Left hindlimb (tissue), 1 donor: ENCODE results near the gene SLC7A10.
"Not testable (repeated sequence)": the region's sequence is repeated elsewhere in the genome, so short reads cannot be mapped to it uniquely, and the experiment has no call there.

Experiments
- DNase-seq: peaks from one replicate; pipeline ENCODE4 v3.0.0-alpha.2; 2018

The SLC7A10 gene

DNA sequence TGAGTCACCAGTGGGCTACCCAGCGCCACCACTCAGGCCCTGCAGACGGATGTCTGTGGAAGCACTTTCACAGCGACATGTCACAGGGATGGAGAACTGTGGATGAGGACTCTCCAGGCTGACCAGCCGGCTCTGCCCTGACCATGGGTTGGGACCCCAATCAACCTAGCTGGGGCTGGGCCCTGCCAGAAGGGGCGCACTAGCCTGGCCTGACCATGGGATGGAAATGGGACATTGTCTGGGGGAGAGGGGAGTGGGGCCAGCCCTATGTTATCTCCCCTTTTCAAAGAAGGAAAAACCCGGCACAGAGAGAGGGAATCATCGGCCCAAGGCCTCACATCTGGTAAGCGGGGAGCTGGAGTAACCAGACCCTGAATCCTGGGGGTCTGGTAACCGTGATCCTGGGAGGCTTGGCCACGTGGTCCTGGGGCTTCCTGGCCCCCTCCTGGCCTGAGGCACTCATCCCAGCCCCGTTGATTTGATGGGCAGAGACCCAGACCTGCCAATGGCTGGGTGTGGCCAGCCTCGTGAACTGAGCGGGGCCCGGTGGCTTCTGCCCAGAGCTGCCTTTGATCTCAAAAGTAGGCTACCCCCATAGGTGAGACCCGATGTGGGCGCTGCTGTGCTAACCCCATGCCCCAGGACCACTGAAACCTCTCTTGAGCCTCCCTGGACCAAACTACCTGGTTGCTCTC, 11.2 kb upstream of the SLC7A10 start:
- peak; percentile 10 for DNase-seq

DNA sequence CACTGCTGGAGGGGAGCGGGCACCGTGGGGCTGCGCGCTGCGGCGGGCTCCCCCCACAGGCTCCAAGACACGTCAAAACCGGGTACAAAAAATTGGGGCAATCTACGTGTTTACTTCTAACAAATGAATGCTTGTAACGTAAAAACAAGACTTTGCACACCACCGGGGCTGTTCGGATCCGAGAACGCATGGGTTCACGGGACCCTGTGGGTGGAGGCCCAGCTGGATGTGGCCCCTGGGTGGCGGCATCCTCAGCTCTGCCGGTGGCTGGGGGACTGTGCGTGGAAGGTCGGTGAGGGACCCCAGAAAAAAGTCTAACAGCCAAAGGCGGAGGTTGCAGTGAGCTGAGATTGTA, 10.3 kb upstream of the SLC7A10 start:
- DNase-seq = peak; percentile 13

DNA sequence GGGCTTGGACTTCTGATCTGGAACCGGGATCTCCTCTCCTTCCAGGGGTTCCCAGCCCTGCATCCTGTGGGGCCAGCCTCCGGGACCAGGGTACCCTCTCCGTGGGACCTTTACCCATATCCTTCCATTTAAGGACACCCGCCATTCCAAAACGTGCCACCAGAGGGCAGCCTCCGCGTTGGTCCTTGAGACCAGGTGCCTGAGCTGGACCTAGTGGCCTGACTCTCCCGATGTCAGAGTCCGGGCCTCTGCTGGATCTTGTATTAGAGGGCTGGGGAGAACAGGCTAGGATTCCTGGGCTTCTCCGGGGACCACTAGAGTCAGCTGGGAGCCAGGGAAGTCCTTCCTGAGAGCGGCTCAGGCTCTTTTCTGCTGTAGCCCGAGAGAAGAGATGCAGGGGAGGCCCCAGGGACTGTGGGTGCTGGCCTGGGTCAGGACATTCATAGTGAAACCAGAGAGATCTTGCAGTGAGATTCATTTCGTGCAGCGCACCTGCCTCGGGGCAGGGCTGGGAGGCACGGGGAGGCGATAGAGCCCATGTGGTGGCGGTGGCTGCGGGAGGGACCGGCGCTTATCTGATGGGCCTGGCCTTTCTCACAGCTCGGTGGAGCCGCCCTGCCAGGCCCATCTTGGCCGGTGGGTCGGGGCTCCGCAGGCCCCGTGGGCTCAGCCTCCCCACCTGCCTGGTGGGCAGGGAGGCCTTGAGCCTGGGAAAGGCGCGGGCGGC, 9.8 kb upstream of the SLC7A10 start:
- peak; percentile 67 for DNase-seq

DNA sequence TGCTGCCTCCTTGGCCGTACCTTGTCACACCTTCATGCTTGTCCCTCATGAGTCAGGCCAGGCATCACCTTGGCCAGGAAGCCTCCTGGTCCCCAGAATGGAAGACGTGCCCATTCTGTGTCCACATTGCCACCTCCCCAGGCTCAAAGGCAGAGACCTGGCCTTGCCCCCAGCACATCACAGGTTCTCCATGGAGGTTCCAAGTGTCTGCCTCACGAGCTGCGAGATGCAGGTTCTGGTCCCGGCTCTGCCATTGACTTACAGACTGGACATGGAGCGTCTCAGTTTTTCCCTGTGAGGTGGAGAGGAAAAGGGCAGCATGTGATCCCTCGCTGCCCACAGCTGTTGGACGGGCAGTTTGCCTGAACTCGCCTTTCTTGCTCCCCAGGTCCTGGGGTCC, 9.1 kb upstream of the SLC7A10 start:
- peak; percentile 4 for DNase-seq

DNA sequence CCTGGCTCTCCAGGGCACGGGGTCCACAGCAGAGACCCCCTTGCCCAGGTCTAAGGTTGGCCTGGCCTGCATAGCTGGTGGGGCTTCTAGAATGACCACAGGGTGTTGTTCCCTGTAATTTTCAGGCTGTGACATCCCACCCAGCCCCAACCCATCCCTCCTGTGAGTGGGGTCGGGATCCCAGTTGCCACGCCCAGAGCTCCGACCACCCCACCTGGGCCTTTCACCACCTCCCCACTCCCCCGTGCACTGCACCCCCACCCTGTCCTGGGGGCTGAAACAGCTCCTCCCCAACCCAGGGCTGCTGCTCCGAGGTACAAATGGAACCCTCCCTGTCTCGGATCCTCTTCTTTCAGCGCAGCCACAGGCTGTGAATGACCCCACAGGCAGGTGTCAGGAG, 8.4 kb upstream of the SLC7A10 start:
- DNase-seq = no peak

DNA sequence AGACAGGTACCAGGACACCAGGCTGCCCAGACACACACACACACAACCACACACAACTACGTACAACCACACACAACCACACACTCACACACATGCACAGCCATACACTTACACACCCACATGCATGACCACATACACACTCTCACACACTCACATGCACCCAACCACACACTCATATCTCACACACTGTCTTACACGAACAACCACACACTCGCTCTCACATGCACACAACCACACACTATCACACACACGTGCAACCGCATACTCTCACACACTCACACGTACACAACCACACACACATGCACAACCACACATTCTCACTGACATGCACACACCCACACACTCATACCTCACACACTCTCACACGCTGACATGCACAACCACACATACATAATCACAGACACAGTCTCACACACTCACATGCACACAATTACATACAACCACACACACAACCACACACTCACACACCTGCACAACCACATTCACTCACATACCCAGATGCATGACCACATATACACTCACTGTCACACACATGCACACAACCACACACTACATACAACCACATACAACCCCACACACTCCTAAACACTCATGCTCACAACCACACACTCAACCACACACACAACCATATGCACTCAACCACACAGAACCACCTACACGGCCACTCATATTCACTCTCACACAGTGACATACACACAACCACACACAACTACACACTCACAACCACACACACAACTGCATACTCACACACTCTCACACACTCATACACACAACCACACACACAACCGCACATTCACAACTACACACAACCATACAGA, 7.6 kb upstream of the SLC7A10 start:
- DNase-seq = no peak

DNA sequence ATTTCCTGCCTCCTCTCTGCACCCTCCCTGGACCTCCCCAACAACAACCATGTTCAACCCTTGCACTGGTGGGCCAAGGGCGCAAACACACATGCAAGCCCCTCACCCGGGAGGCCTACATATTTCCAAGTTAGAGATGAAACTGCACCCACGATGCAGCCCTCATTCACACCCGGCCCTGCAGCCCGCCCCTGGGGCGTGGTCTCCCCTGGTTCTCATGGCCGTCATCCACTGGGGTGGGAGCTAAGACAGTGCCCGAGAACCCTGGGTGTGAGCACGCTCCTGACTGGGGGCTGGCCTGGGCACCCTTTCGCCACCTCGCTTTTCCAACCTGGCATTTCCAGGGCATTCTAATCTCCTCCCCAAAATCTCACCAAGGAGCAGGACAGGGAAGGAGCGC, 7.0 kb upstream of the SLC7A10 start:
- DNase-seq = no peak

DNA sequence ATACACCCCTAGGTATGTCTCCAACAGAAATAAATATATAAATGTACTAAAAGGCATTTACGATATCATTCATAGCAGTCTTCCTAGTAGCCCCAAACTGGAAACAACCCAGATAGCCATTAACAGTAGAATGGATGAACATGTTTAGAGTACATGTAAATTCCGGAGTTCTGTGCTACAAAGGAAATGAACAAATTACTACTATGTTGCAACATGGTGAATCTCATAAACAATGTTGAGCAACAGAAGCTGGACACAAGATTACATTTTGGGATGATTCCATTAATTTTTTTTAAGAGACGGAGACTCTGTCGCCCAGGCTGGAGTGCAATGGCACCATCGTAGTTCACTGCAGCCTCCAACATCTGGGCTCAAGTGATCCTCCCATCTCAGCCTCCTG, 5.9 kb upstream of the SLC7A10 start:
- no peak for DNase-seq

DNA sequence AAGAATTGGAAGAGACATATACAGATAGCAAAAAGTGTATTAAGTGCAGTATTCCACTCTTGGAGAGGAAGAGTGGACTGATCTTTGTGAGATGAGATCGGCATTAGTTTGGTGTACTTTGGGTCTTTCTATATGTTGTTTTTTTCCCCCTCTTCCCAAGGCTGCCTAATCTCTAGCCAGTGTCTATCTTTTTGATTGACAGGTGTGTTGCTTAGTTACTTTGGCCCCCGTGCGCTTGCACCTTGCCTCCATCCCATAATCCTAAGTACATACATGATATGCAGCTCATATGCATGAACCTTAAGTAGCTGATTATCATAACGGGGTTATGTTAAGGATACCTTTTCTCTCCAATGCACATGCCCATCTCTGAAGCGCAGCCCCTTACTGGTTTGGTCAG, 4.3 kb upstream of the SLC7A10 start:
- DNase-seq = no peak

DNA sequence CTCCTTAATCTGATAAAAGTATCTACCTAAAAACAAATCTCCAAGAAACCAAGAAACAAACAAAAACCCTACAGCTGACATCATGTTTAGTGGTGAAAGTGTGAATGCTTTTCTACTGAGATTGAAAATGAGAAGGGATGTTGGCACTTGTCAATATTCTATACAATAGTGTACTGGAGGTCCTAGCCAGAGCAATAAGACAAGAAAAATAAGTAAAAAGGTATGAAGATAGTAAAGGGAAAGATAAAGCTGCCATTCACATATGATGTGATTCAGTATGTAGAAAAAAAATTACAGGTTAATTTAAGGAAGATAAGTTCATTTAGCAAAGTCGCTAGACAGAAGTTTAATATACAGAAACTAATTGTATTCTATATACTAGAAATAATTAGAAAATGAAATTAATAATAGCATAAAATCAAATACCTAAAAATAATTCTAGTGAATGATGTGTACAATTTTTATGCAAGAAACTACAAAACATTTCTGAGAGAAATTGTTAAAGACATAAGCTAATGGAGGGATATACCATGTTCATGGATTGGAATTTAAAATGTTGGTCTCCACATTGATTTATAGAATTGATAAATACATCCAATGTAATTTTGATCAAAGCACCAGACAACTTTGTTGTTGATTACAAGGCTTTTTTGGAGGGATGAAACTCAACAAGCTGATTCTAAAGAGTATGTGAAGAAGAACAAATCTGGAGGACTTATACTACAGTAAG, 2.4 kb upstream of the SLC7A10 start:
- DNase-seq = no peak

DNA sequence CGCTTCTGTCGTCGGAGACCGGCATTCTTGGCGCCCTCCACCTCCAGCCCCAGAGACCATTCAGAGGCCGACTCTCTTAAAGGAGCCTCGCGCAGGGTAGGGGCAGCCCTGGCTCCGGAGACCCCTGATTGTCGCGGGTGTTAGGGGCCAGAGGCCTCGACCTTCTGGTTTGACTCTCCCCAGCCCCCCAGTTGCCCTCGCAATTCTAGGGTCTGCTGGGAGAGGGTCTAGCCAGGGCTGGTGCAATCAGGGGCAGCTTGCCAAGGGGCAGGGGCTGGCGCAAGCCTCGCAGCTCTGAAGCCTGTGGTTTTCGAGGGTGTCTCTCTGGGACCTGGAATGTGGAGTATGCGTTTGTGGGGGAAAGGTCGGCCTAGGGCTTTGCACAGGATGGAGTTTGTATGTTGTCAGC, 1.6 kb upstream of the SLC7A10 start:
- DNase-seq = no peak

DNA sequence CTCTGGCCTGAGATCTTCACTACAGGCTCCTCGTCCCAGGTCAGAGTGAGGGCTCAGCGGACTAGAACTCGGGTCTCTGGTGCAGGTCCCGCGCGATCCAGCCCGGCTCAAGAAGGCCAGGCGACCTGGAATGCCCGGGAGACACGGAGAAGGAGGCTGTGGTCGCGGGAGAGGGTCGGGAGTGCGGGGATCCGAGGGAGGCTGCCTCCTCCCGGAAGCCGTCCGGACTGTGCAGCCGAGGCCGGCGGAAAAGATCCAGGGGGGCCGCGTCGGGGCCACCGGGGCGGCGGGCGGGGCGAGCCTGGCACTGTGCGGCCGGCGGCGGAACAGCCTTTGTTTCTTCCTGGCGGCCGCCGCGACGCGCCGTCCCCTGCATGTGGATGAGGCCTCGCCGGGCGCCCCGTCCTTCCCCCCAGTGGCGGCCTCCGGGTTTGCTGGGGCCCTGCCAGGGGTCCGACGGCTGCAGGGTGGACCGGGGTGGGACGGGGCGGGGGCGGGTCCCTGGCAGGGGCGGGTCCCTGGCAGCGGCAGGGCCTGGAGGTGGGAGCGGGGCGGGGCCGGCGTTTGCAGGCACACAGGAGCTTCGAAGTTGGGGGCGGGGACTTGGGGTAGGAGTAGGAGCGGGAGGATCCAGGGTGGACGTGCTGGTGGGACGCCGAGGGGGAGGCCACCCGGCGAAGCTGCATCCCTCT, 1.0 kb upstream of the SLC7A10 start:
- DNase-seq = no peak

DNA sequence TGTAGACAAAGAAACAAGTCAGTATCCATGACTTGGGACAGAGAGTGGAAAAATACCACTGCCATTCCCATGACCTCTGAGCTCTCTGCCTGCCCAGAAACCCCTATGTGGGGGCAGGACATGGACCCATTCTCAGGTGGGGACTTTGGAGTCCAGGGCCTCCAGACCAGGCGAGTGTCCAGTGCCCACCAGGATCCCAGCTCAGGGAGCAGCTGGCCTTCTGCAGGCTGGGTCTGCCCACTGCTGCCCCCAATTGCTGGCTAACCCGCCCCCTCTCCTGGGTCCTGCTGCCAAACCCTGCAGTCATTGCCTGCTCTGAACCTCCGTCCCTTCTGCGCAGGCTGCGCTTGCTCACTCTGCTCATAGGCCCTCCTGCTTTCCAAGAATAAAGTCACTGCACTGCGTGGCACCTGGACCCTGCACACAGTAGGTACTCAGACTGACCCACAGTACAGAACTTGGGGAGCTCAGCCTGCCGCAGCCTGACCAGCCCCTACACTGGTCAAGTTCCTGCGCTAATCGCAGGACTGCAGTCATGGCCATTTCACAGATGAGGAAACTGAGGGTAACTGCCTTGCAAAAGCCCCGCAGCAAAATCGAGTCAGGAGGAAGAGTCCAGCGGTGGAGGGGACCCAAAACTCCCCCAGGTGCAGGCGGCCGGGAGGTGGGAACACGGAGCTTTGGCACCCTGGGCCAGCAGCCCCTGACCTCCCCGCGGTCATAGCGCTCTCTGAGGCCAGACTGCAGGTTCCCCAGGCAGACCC, 774 bp downstream of the SLC7A10 start:
- DNase-seq = no peak

DNA sequence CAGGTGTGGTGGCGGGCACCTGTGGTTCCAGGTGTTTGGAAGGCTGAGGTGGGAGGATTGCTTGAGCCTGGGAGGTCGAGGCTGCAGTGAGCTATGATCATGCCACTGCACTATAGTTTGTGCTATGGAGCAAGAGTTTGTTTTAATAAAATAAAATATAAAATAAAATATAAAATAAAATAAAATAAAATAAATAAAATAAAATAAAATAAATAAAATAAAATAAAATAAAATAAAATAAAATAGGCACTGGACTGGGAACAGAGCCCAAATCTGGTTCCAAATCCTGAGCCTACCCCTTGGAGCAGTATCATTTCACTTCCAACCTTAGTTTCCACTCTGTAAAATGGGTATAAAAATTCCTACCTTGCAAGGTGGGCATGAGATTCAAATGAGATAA, 3.4 kb downstream of the SLC7A10 start:
- not testable (repeated sequence) for DNase-seq

DNA sequence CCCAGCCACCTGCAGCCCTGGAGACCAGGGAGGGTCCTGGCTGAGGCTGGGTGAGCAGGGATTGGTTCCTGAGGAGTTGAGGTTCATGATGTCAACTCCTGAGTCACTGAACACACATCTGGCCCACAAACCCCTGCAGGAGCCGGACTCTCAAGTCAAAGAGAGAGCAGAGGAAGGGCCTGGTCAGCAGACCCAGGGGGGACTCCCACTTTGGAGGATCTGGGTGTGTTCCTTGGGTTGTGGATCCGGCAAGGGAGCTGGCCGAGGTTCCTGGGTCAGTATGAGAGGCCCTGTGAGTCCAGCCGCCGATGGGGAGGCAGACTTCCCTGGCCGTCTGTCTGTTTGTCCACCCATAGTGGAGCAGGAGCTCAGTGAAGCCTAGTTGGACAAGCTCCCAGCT, 4.0 kb downstream of the SLC7A10 start:
- DNase-seq = no peak

DNA sequence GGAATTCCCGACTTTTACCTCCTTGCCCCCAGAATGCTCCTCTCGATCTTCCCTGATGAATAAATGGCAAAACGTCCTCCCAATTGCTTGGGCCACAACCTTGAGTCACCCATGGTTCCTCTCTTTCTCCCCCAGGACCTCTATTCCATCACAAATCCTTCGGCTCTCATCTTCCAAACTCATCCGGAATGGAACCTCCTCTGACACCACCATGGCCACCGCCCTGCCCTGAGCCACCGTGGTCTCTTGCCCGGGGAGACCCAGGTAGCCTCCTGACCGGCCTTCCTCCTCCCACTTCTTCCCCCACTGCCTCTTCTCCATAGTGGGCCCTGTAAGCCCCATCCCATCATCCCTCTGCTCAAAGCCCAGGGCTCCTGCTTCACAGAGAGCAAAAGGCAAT, 4.9 kb downstream of the SLC7A10 start:
- no peak for DNase-seq

DNA sequence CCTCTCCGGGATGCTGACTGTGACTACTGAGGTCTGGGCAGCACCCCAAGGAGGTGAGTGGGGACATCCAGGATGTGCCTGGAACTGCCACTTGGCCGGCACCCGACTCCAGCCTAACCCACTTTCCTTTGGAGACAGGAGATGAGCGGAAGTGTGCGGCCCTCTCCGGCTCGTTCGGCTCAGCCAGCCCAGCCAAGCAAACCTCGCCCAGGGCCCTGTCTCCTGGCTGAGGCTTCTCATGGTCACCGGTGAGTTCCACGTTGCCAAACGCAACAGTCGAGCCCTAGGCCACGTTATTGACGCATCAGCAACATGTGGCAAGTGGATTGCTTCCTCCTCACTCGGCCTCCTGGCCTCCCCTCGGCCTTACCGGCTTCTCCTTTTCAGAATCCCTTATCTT, 5.5 kb downstream of the SLC7A10 start:
- DNase-seq = no peak

DNA sequence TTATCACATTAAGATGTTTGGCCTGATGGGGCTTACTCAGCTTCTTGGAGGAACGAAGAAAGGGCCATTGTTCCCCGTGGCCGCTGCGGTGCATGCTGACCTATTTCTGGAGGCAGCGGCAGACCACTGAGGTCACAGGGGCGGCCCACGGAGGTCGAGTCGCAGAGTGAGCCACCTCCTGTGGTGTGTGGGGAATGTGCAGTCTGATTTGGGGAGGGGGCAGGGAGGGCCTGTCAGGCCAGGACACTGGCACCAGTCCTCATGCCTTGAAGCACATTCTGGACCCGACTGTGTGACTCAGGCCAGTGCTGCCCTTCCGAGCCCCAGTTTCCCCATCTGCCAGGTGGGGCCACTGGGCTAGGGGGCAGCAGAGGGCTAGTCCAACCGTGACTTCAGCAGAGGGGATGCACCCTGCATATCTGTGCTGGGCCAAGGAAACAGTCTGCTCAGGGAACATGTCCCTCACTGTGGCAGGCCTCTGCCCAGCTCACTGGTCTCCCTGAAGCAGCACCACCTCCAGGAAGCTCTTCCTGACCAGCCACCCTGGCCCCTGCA, 6.3 kb downstream of the SLC7A10 start:
- DNase-seq = no peak

DNA sequence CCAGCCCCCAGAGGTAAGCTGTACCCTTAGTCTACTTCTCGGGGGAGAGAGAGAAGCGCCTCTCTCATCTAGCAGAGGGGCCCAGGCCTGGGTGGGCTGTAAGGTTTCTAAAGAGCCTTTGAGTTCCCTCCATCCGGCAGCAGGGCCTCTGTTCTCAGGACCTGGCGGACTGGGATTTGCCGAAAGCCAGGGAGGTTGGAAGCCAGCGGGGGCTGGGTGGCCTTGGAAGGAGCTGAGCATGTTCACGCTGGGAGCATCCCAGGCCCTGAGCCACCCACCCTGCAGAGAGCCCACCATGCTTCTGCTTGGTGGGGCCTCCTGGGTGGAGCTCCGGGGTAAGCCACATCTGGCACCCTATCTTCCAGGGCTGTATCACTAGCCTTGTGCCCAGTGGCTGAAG, 7.8 kb downstream of the SLC7A10 start:
- DNase-seq = no peak

DNA sequence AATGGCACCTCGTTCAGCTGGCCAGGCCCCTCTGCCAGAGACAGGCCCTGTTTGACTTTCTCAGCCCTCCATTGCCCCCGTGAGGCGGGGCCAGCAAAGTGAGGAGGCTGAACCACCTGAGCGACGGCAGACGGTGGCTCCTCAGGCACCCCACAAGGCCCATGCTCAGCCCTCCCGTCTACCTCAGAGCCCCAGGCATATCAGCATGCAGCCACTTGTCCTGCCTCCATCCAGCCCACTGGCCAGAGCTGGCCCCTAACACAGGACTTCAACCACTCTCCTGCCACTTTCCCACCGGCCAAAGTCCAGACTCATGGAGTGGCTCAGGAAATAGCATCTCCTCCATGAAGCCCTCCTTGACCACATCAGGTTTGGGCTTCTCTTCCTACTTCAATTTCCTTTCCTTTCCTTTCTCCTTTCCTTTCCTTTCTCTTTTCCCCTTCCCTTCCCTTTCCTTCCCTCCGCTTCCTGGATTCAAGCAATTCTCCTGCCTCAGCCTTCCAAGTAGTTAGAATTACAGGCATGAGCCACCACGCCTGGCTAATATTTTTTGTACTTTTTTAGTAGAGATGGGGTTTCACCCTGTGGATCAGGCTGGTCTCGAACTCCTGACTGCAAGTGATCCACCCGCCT, 9.3 kb downstream of the SLC7A10 start:
- no peak for DNase-seq
